Measurements from ENCODE around the gene LARP1.

GRCh38 chr5:154708207-154708606 lies 47.0 kb upstream of the LARP1 start:
- no peak for TF ChIP-seq CTCF (IDR thresholded peaks at IDR 0.05)
- TF ChIP-seq EP300 (IDR thresholded peaks at IDR 0.05): no peak
- TF ChIP-seq POLR2A (IDR thresholded peaks at IDR 0.05): no peak
